ENCODE measurements around the gene PARD3.
A peak's percentile ranks its signal among the peaks of the same experiment; 100 is the strongest.
"Not testable (repeated sequence)": the region's sequence is repeated elsewhere in the genome, so short reads cannot be mapped to it uniquely, and the experiment has no call there.

PARD3 gene

GRCh38 chr10:34797155-34797554, 17.9 kb downstream of the PARD3 start:
- no peak for DNase-seq (ENCODE audit: low spot score)

GRCh38 chr10:34796133-34796532, 19.0 kb downstream of the PARD3 start:
- no peak for DNase-seq (ENCODE audit: low spot score)

- DNase-seq (ENCODE audit: low spot score) = no peak
Measured at GRCh38 chr10:34795334-34795733, 19.8 kb downstream of the PARD3 start.

- no peak for DNase-seq (ENCODE audit: low spot score)
Measured at GRCh38 chr10:34794835-34795234, 20.3 kb downstream of the PARD3 start.

GRCh38 chr10:34793581-34793980, 21.5 kb downstream of the PARD3 start:
- DNase-seq (ENCODE audit: low spot score) = not testable (repeated sequence)

- no peak for DNase-seq (ENCODE audit: low spot score)
Measured at GRCh38 chr10:34792881-34793280, 22.2 kb downstream of the PARD3 start.

- DNase-seq (ENCODE audit: low spot score) = no peak
Measured at GRCh38 chr10:34791947-34792346, 23.1 kb downstream of the PARD3 start.

- no peak for DNase-seq (ENCODE audit: low spot score)
Measured at GRCh38 chr10:34791228-34791627, 23.9 kb downstream of the PARD3 start.

- no peak for DNase-seq (ENCODE audit: low spot score)
Measured at GRCh38 chr10:34789966-34790506, 25.1 kb downstream of the PARD3 start.

- no peak for DNase-seq (ENCODE audit: low spot score)
Measured at GRCh38 chr10:34786464-34786863, 28.6 kb downstream of the PARD3 start.

GRCh38 chr10:34781711-34782110, 33.4 kb downstream of the PARD3 start:
- DNase-seq (ENCODE audit: low spot score) = no peak

GRCh38 chr10:34780818-34781380, 34.2 kb downstream of the PARD3 start:
- no peak for DNase-seq (ENCODE audit: low spot score)

GRCh38 chr10:34778237-34778636, 36.9 kb downstream of the PARD3 start:
- no peak for DNase-seq (ENCODE audit: low spot score)

GRCh38 chr10:34776090-34776690, 38.9 kb downstream of the PARD3 start:
- DNase-seq (ENCODE audit: low spot score) = no peak

- no peak for DNase-seq (ENCODE audit: low spot score)
Measured at GRCh38 chr10:34775044-34775637, 40.0 kb downstream of the PARD3 start.

GRCh38 chr10:34773636-34774630, 41.2 kb downstream of the PARD3 start:
- DNase-seq (ENCODE audit: low spot score) = no peak

- DNase-seq (ENCODE audit: low spot score) = no peak
Measured at GRCh38 chr10:34771525-34771924, 43.6 kb downstream of the PARD3 start.

GRCh38 chr10:34771106-34771505, 44.0 kb downstream of the PARD3 start:
- no peak for DNase-seq (ENCODE audit: low spot score)

GRCh38 chr10:34769899-34770298, 45.2 kb downstream of the PARD3 start:
- no peak for DNase-seq (ENCODE audit: low spot score)

GRCh38 chr10:34768972-34769330, 46.1 kb downstream of the PARD3 start:
- DNase-seq (ENCODE audit: low spot score) = no peak

- DNase-seq (ENCODE audit: low spot score) = peak; percentile 19
Measured at GRCh38 chr10:34768261-34768971, 46.7 kb downstream of the PARD3 start.

Measured in pons (tissue), 1 donor.